CD4-positive, alpha-beta memory T cell (primary cell): ENCODE data around the gene KCMF1. TPM values are rescaled to one million over a fixed set of nuclear protein-coding genes. Genes with fewer than 3 reads are reported as not detected.

Experiments used
- CTCF ChIA-PET: fragments of 350-600 bp; sonication (Branson Sonifier 250); formaldehyde crosslinking; loops from one replicate; lab custom pipeline; 2021; ENCODE audit warnings: inconsistent platforms; ENCODE audit not compliant: partially characterized antibody; lab: Charles Lee
- POLR2A ChIA-PET: fragments of 350-600 bp; sonication (Branson Sonifier 250); formaldehyde crosslinking; loops from one replicate; lab custom pipeline; 2021; ENCODE audit not compliant: partially characterized antibody; lab: Charles Lee
- DNase-seq, 5 donors: peaks; one replicate each; pipeline versions ENCODE4 v3.0.0 to v3.0.0-alpha.2; 2020 to 2022; ENCODE audit warnings: mixed read lengths in 1 of 5
- H3K27ac ChIP-seq: one replicate; pipeline ENCODE4 v1.7.0; 2013; ENCODE audit warnings: low read depth, low read length
- H3K27me3 ChIP-seq: 2 replicates; pipeline ENCODE4 v1.7.0; 2013; ENCODE audit warnings: mild to moderate bottlenecking, low read length, moderate library complexity; ENCODE audit not compliant: insufficient read depth
- H3K36me3 ChIP-seq: 2 replicates; pipeline ENCODE4 v1.7.0; 2013; ENCODE audit warnings: mild to moderate bottlenecking, low read length, moderate library complexity; ENCODE audit not compliant: insufficient read depth
- H3K4me1 ChIP-seq: 2 replicates; pipeline ENCODE4 v1.7.0; 2013; ENCODE audit warnings: mild to moderate bottlenecking, low read length, moderate library complexity; ENCODE audit not compliant: insufficient read depth
- H3K4me3 ChIP-seq, 2 donors: one replicate each; pipeline ENCODE4 v1.7.0; 2013; ENCODE audit warnings: low read length in 2 of 2, mild to moderate bottlenecking in 1 of 2
- H3K9me3 ChIP-seq, 2 donors: one replicate each; pipeline ENCODE4 v1.7.0; 2013; ENCODE audit warnings: low read length in 2 of 2, control low read depth in 1 of 2; ENCODE audit not compliant: control insufficient read depth in 1 of 2
- H3K27ac Mint-ChIP-seq, 7 donors: one replicate each; pipeline ENCODE4 v1.8.0; 2020 to 2021; ENCODE audit warnings: mixed read lengths in 7 of 7, mild to moderate bottlenecking in 6 of 7, inconsistent platforms in 3 of 7, moderate library complexity in 3 of 7
- H3K27me3 Mint-ChIP-seq, 2 donors: one replicate each; pipeline ENCODE4 v1.8.0; 2020 to 2021; ENCODE audit warnings: mixed read lengths in 2 of 2
- H3K36me3 Mint-ChIP-seq, 2 donors: one replicate each; pipeline ENCODE4 v1.8.0; 2020 to 2021; ENCODE audit warnings: mixed read lengths in 2 of 2, inconsistent platforms in 1 of 2, mild to moderate bottlenecking in 1 of 2
- H3K4me1 Mint-ChIP-seq, 4 donors: one replicate each; pipeline ENCODE4 v1.8.0; 2020 to 2021; ENCODE audit warnings: mixed read lengths in 4 of 4, mild to moderate bottlenecking in 1 of 4
- H3K4me3 Mint-ChIP-seq, 8 donors: one replicate each; pipeline ENCODE4 v1.8.0; 2020 to 2021; ENCODE audit warnings: mixed read lengths in 8 of 8, mild to moderate bottlenecking in 7 of 8, moderate library complexity in 6 of 8, inconsistent platforms in 3 of 8
- H3K9me3 Mint-ChIP-seq, 8 donors: one replicate each; pipeline ENCODE4 v1.8.0; 2020 to 2021; ENCODE audit warnings: mixed read lengths in 8 of 8, mild to moderate bottlenecking in 5 of 8, inconsistent platforms in 3 of 8, moderate library complexity in 1 of 8
- intact Hi-C: fragments of 100-400 bp; cut with micrococcal nuclease; formaldehyde crosslinking; loops from one replicate; pipeline ENCODE4 v1.15.1; 2023
- polyA plus RNA-seq, 2 donors: library from polyadenylated mRNA; unstranded; fragments of 300-500 nt; fragmentation: Illumina TruSeq; gene quantifications; one replicate each; pipeline ENCODE4 v1.2.3, GENCODE V29; 2021
- total RNA-seq, 2 experiments: library from RNA; stranded (reverse); gene quantifications; one replicate each; pipeline ENCODE4 v1.2.3, GENCODE V29; 2021

The KCMF1 gene
- total and polyA plus RNA-seq, 4 experiments from 2014 or later: 25.8 to 62.7 (median 47.2) TPM

DNA sequence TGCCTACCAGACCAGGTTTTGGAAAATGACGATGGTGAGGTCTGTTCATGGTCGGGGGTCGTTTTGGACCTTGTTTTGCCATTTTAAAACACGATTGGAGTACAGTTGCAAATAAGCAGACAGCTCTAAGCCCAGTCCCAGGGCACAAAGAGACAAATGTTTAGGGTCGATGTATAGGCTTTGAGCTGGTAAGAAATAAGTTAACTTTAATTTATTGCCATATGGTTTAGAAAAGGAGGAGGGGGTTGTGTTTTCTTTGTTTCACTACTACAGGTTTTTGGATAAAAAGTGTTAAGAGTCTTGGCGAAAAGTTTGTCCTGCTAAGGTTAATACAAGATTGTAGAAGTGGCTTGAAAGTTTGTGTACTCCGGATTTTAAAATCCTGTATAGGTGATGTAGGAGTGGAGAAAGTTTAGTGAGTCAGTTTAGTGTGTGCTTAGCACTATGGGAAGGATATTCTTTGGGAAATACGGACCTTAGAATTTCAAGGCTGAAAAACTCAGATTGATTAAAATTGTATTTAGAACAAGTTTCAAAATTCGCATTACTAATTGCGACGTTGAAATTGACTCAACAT lies 1.3 kb downstream of the KCMF1 start:
- peaks cover 43 to 73% (median 58%) of the 10 kb centered on the region in 4 donors for H3K4me1 Mint-ChIP-seq
- peaks cover 66% of the 10 kb centered on the region for H3K4me1 ChIP-seq

DNA sequence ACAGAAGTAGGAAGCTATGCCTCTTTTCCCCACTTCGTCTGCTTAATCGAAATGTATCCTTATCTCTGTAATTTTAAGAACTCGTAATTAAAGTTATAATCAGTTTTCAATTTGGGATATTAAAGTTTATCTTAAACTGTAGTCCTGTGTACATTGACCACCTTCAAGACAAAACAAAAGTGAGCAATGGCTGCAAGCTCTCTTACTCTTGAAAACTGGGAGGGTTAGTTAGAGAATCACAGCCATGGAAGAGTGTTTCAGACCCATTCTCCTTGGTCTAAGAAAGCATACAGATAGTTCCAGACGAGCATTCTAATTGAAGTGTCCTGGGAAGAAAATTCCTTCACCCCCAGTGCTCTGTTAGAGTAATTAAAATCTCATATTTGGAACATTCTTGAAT lies 2.0 kb downstream of the KCMF1 start:
- CTCF ChIA-PET: interaction anchor here (0.8 to 2.5 kb wide), 3 partner anchors 26 to 44 kb away, joined by 3 to 10 read pairs (median 5); no protein-coding TSS in a partner anchor

More for the DNA sequence above, 1.3 kb downstream of the KCMF1 start:
- DNase-seq: no peak
- no peaks in the 10 kb centered on the region for H3K36me3 ChIP-seq
- CTCF ChIA-PET: interaction anchor here (0.8 to 3.3 kb wide), 4 partner anchors 26 to 47 kb away, joined by 3 to 25 read pairs (median 8); no protein-coding TSS in a partner anchor
- H3K27me3 Mint-ChIP-seq: peaks cover 0 to 2% of the 10 kb centered on the region in 2 donors
- H3K36me3 Mint-ChIP-seq: peaks cover 8 to 26% of the 10 kb centered on the region in 2 donors
- H3K27me3 ChIP-seq: no peaks in the 10 kb centered on the region
- no peaks in the 10 kb centered on the region for H3K9me3 ChIP-seq
- POLR2A ChIA-PET: interaction anchor here (1.1 to 6.3 kb wide), 7 partner anchors 10 to 513 kb away, joined by 3 to 195 read pairs (median 5); partner anchors contain the start of genes SUCLG1 and TMSB10
- peak overlapping the region; percentile 79 for H3K27ac ChIP-seq
- H3K9me3 Mint-ChIP-seq: peaks cover 0 to 4% (median 0%) of the 10 kb centered on the region in 8 donors
- peak overlapping the region; percentile 89 to 98 (median 91) for H3K27ac Mint-ChIP-seq
- peak overlapping the region; percentile 35 to 79 for H3K4me3 ChIP-seq
- H3K4me3 Mint-ChIP-seq: peak overlapping the region; percentile 79 to 92 (median 88)
- intact Hi-C loops: loop anchor here (2.0 kb wide), 1 partner anchor 43 kb away; no protein-coding TSS in a partner anchor

GRCh38 chr2:84980263-84980983 lies 9.5 kb downstream of the KCMF1 start:
- intact Hi-C loops: no loop called here
- no peaks in the 10 kb centered on the region for H3K36me3 ChIP-seq
- H3K4me1 Mint-ChIP-seq: peaks cover 43 to 79% (median 60%) of the 10 kb centered on the region in 4 donors
- H3K27ac ChIP-seq: no peak overlapping the region
- peaks cover 84% of the 10 kb centered on the region for H3K4me1 ChIP-seq
- no peaks in the 10 kb centered on the region for H3K9me3 ChIP-seq
- peak overlapping the region in 7 of 8 donors; percentile 3 to 72 (median 38) for H3K4me3 Mint-ChIP-seq
- no peak overlapping the region for H3K4me3 ChIP-seq
- H3K27ac Mint-ChIP-seq: peak overlapping the region; percentile 10 to 87 (median 35)
- H3K27me3 Mint-ChIP-seq: no peaks in the 10 kb centered on the region
- no peaks in the 10 kb centered on the region for H3K9me3 Mint-ChIP-seq
- peaks cover 5 to 19% of the 10 kb centered on the region in 2 donors for H3K36me3 Mint-ChIP-seq
- POLR2A ChIA-PET: no interaction called here
- CTCF ChIA-PET: interaction anchor here (1.4 to 2.6 kb wide), 2 partner anchors 12 to 54 kb away, joined by 3 to 11 read pairs; no protein-coding TSS in a partner anchor
- DNase-seq: no peak
- no peaks in the 10 kb centered on the region for H3K27me3 ChIP-seq

More for the DNA sequence above, 2.0 kb downstream of the KCMF1 start:
- Mint-ChIP-seq H3K4me3 (peak overlapping the region; percentile 65 to 92 (median 85)), H3K27me3 (peaks cover 0 to 2% of the 10 kb centered on the region in 2 donors), H3K36me3 (peaks cover 7 to 24% of the 10 kb centered on the region in 2 donors), H3K4me1 (peaks cover 44 to 76% (median 58%) of the 10 kb centered on the region in 4 donors), H3K27ac (peak overlapping the region; percentile 69 to 98 (median 91)), H3K9me3 (peaks cover 0 to 4% (median 0%) of the 10 kb centered on the region in 8 donors)
- intact Hi-C loops: loop anchor here (2.0 kb wide), 1 partner anchor 42 kb away; no protein-coding TSS in a partner anchor
- DNase-seq: no peak
- Histone ChIP-seq H3K9me3 (no peaks in the 10 kb centered on the region), H3K27me3 (no peaks in the 10 kb centered on the region), H3K36me3 (no peaks in the 10 kb centered on the region), H3K4me1 (peaks cover 70% of the 10 kb centered on the region), H3K4me3 (peak overlapping the region; percentile 27 to 79), H3K27ac (peak overlapping the region; percentile 79)
- POLR2A ChIA-PET: interaction anchor here (1.1 to 6.3 kb wide), 4 partner anchors 9 to 66 kb away, joined by 3 to 195 read pairs (median 21); partner anchors contain the start of gene TMSB10

- POLR2A ChIA-PET: no interaction called here
- H3K4me1 Mint-ChIP-seq: peaks cover 39 to 60% (median 49%) of the 10 kb centered on the region in 4 donors
- peak overlapping the region in 3 of 7 donors; percentile 58 to 82 (median 72) for H3K27ac Mint-ChIP-seq
Observed at GRCh38 chr2:84986018-84986417, 15.1 kb downstream of the KCMF1 start.

GRCh38 chr2:84989422-84989821 lies 18.5 kb downstream of the KCMF1 start:
- intact Hi-C loops: no loop called here

More at GRCh38 chr2:84986018-84986417, 15.1 kb downstream of the KCMF1 start:
- Histone ChIP-seq H3K4me1 (peaks cover 93% of the 10 kb centered on the region), H3K4me3 (no peak overlapping the region), H3K27ac (no peak overlapping the region), H3K27me3 (no peaks in the 10 kb centered on the region), H3K36me3 (no peaks in the 10 kb centered on the region), H3K9me3 (no peaks in the 10 kb centered on the region)
- Mint-ChIP-seq H3K36me3 (peaks cover 0 to 10% of the 10 kb centered on the region in 2 donors), H3K27me3 (no peaks in the 10 kb centered on the region), H3K4me3 (peak overlapping the region in 5 of 8 donors; percentile 1 to 81 (median 45)), H3K9me3 (no peaks in the 10 kb centered on the region)
- CTCF ChIA-PET: interaction anchor here (1.0 kb wide), 1 partner anchor 11 kb away, joined by 5 read pairs; no protein-coding TSS in a partner anchor
- no peak for DNase-seq
- intact Hi-C loops: no loop called here

GRCh38 chr2:84989927-84990326 lies 19.0 kb downstream of the KCMF1 start:
- Histone ChIP-seq H3K9me3 (no peaks in the 10 kb centered on the region), H3K27ac (no peak overlapping the region), H3K36me3 (no peaks in the 10 kb centered on the region), H3K27me3 (no peaks in the 10 kb centered on the region), H3K4me3 (no peak overlapping the region), H3K4me1 (peaks cover 75% of the 10 kb centered on the region)
- intact Hi-C loops: no loop called here
- CTCF ChIA-PET: no interaction called here
- peaks cover 0 to 7% of the 10 kb centered on the region in 2 donors for H3K36me3 Mint-ChIP-seq
- POLR2A ChIA-PET: no interaction called here
- H3K4me3 Mint-ChIP-seq: no peak overlapping the region
- H3K27me3 Mint-ChIP-seq: no peaks in the 10 kb centered on the region
- H3K9me3 Mint-ChIP-seq: no peaks in the 10 kb centered on the region
- H3K4me1 Mint-ChIP-seq: peaks cover 29 to 46% (median 36%) of the 10 kb centered on the region in 4 donors
- no peak for DNase-seq
- H3K27ac Mint-ChIP-seq: no peak overlapping the region

More at GRCh38 chr2:84989422-84989821, 18.5 kb downstream of the KCMF1 start:
- CTCF ChIA-PET: interaction anchor here (1.0 kb wide), 1 partner anchor 63 kb away, joined by 3 read pairs; no protein-coding TSS in a partner anchor
- H3K4me1 ChIP-seq: peaks cover 76% of the 10 kb centered on the region
- POLR2A ChIA-PET: no interaction called here
- no peak overlapping the region for H3K27ac ChIP-seq
- no peaks in the 10 kb centered on the region for H3K9me3 ChIP-seq
- no peaks in the 10 kb centered on the region for H3K27me3 Mint-ChIP-seq
- no peaks in the 10 kb centered on the region for H3K27me3 ChIP-seq
- H3K4me3 Mint-ChIP-seq: no peak overlapping the region
- H3K36me3 Mint-ChIP-seq: peaks cover 0 to 7% of the 10 kb centered on the region in 2 donors
- H3K4me1 Mint-ChIP-seq: peaks cover 31 to 46% (median 38%) of the 10 kb centered on the region in 4 donors
- no peak overlapping the region for H3K4me3 ChIP-seq
- no peak for DNase-seq
- H3K27ac Mint-ChIP-seq: no peak overlapping the region
- no peaks in the 10 kb centered on the region for H3K9me3 Mint-ChIP-seq
- H3K36me3 ChIP-seq: no peaks in the 10 kb centered on the region
